HEK293 (cell line): ENCODE results near the gene ZSCAN12.

Source experiments
- CTCF ChIA-PET: fragments of 350-600 bp; formaldehyde crosslinking; extraction: SDS; loops from one replicate; lab custom pipeline; 2021; ENCODE audit warnings: antibody characterized with exemption; lab: Yijun Ruan, JAX
- POLR2A ChIA-PET: fragments of 300-600 bp; formaldehyde crosslinking; extraction: SDS; loops from one replicate; lab custom pipeline; 2020; ENCODE audit warnings: antibody characterized with exemption, inconsistent platforms; lab: Yijun Ruan, JAX
- H3K27ac ChIP-seq: fragments of 200-500 bp; sonication (Bioruptor generic); 2 replicates; pipeline ENCODE4 v1.5.1; 2014; ENCODE audit warnings: low read depth, low read length, control low read depth, inconsistent platforms; ENCODE audit errors: extremely low read depth
- H3K36me3 ChIP-seq, 2 experiments: fragments of 200-500 bp in 1 of 2; sonication (Bioruptor generic) in 1 of 2; 1 replicate in 1 of 2; 2 replicates in 1 of 2; pipeline ENCODE4 v1.5.1; 2014 to 2017; ENCODE audit warnings: inconsistent platforms in 2 of 2, low read length in 2 of 2; ENCODE audit not compliant: control insufficient read depth in 2 of 2, insufficient read depth in 1 of 2
- H3K4me1 ChIP-seq: fragments of 200-500 bp; sonication (Bioruptor generic); 2 replicates; pipeline ENCODE4 v1.5.1; 2014; ENCODE audit warnings: mild to moderate bottlenecking, low read length, inconsistent platforms; ENCODE audit not compliant: control insufficient read depth, insufficient read depth
- H3K4me3 ChIP-seq: 2 replicates; pipeline ENCODE4 v1.5.1; 2011; ENCODE audit warnings: low read depth, mild to moderate bottlenecking, control low read depth, low read length, moderate library complexity
- H3K9me3 ChIP-seq: fragments of 200-500 bp; sonication (Bioruptor generic); 2 replicates; pipeline ENCODE4 v1.5.1; 2014; ENCODE audit warnings: low read depth, low read length, inconsistent platforms; ENCODE audit not compliant: control insufficient read depth, insufficient read depth
- BCL11B ChIP-seq: fragments of 450-650 bp; formaldehyde crosslinking; IDR thresholded peaks from 2 replicates; pipeline ENCODE4 v1.5.1; 2016; ENCODE audit warnings: low read depth, missing biosample characterization, missing genetic modification characterization
- EGR2 ChIP-seq: fragments of 450-650 bp; formaldehyde crosslinking; IDR thresholded peaks from 2 replicates; pipeline ENCODE4 v1.5.1; 2016; ENCODE audit warnings: low read depth, missing biosample characterization, missing genetic modification characterization
- GFI1B ChIP-seq: fragments of 450-650 bp; formaldehyde crosslinking; IDR thresholded peaks from 2 replicates; pipeline ENCODE4 v1.5.1; 2016; ENCODE audit warnings: missing biosample characterization, missing genetic modification characterization
- GLIS1 ChIP-seq: fragments of 450-650 bp; formaldehyde crosslinking; IDR thresholded peaks from 2 replicates; pipeline ENCODE4 v1.5.1; 2016; ENCODE audit warnings: missing biosample characterization, missing genetic modification characterization
- RBAK ChIP-seq: fragments of 450-650 bp; formaldehyde crosslinking; IDR thresholded peaks from 2 replicates; pipeline ENCODE4 v1.5.1; 2016; ENCODE audit warnings: missing biosample characterization, missing genetic modification characterization
- TRIM28 ChIP-seq: IDR thresholded peaks from 2 replicates; pipeline ENCODE4 v1.6.1; 2011; ENCODE audit warnings: low read length, control low read depth, borderline replicate concordance
- WT1 ChIP-seq: fragments of 450-650 bp; formaldehyde crosslinking; IDR thresholded peaks from 2 replicates; pipeline ENCODE4 v1.5.1; 2016; ENCODE audit warnings: missing biosample characterization, missing genetic modification characterization
- ZBTB1 ChIP-seq: fragments of 450-650 bp; formaldehyde crosslinking; IDR thresholded peaks from 2 replicates; pipeline ENCODE4 v1.5.1; 2016; ENCODE audit warnings: missing biosample characterization, missing genetic modification characterization
- ZFP41 ChIP-seq: fragments of 450-650 bp; formaldehyde crosslinking; IDR thresholded peaks from 2 replicates; pipeline ENCODE4 v1.5.1; 2016; ENCODE audit warnings: missing biosample characterization, missing genetic modification characterization, borderline replicate concordance
- ZFP69B ChIP-seq: fragments of 450-650 bp; formaldehyde crosslinking; IDR thresholded peaks from 2 replicates; pipeline ENCODE4 v1.5.1; 2016; ENCODE audit warnings: missing biosample characterization, missing genetic modification characterization
- ZNF138 ChIP-seq: fragments of 450-650 bp; formaldehyde crosslinking; IDR thresholded peaks from 2 replicates; pipeline ENCODE4 v1.5.1; 2016; ENCODE audit warnings: missing biosample characterization, missing genetic modification characterization, borderline replicate concordance
- ZNF175 ChIP-seq: fragments of 450-650 bp; formaldehyde crosslinking; IDR thresholded peaks from 2 replicates; pipeline ENCODE4 v1.5.1; 2016; ENCODE audit warnings: missing biosample characterization, missing genetic modification characterization
- ZNF354C ChIP-seq: fragments of 450-650 bp; formaldehyde crosslinking; IDR thresholded peaks from 2 replicates; pipeline ENCODE4 v1.5.1; 2016; ENCODE audit warnings: missing biosample characterization, missing genetic modification characterization, low read depth, borderline replicate concordance
- ZNF426 ChIP-seq: fragments of 450-650 bp; formaldehyde crosslinking; IDR thresholded peaks from 2 replicates; pipeline ENCODE4 v1.5.1; 2017; ENCODE audit warnings: missing biosample characterization, missing genetic modification characterization, mild to moderate bottlenecking, inconsistent platforms, moderate library complexity
- ZNF514 ChIP-seq: fragments of 450-650 bp; formaldehyde crosslinking; IDR thresholded peaks from 2 replicates; pipeline ENCODE4 v1.5.1; 2016; ENCODE audit warnings: missing biosample characterization, missing genetic modification characterization
- ZNF558 ChIP-seq: fragments of 450-650 bp; formaldehyde crosslinking; IDR thresholded peaks from 2 replicates; pipeline ENCODE4 v1.5.1; 2016; ENCODE audit warnings: missing biosample characterization, missing genetic modification characterization
- ZNF660 ChIP-seq: fragments of 450-650 bp; IDR thresholded peaks from 2 replicates; pipeline ENCODE4 v1.5.1; 2018; ENCODE audit warnings: missing biosample characterization, mild to moderate bottlenecking, missing genetic modification characterization
- ZNF701 ChIP-seq: fragments of 450-650 bp; formaldehyde crosslinking; IDR thresholded peaks from 2 replicates; pipeline ENCODE4 v1.5.1; 2016; ENCODE audit warnings: missing biosample characterization, missing genetic modification characterization
- ZNF777 ChIP-seq: fragments of 450-650 bp; formaldehyde crosslinking; IDR thresholded peaks from 2 replicates; pipeline ENCODE4 v1.5.1; 2017; ENCODE audit warnings: missing biosample characterization, missing genetic modification characterization, borderline replicate concordance
- TF ChIP-seq, protein P1 (sequence below): fragments of 450-650 bp; formaldehyde crosslinking; IDR thresholded peaks from 2 replicates; pipeline ENCODE4 v1.5.1; 2016; ENCODE audit warnings: missing biosample characterization, missing genetic modification characterization
- TF ChIP-seq, protein P2 (sequence below): sonication (generic); formaldehyde crosslinking; IDR thresholded peaks from 2 replicates; pipeline ENCODE4 v1.8.1; 2022; ENCODE audit warnings: mild to moderate bottlenecking, moderate library complexity, missing genetic modification reagents
- TF ChIP-seq, protein P3 (sequence below): IDR thresholded peaks from 2 replicates; pipeline ENCODE4 v1.6.1; 2011; ENCODE audit warnings: mild to moderate bottlenecking, low read depth, low read length, borderline replicate concordance

ZSCAN12 gene

DNA sequence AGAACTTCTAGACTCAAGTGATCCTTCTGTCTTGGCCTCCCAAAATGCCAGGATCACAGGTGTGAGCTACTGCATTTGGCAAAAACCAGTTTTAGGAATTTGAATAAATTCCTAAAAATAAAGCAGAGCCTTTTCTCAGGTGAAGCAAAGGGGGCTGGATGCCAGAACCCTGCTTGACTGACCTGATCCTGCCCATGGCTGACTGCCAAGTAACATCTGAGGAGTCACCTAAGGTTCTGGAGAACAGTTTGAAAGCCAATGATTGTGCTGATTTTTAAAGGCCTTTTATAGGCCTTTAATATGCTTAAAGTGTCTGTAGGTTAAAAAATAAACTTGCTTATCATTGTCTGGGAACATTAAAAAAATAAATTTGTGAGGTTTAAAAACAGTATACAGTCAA lies 14.1 kb upstream of the ZSCAN12 start (continued):
- TF ChIP-seq, protein P1, sequence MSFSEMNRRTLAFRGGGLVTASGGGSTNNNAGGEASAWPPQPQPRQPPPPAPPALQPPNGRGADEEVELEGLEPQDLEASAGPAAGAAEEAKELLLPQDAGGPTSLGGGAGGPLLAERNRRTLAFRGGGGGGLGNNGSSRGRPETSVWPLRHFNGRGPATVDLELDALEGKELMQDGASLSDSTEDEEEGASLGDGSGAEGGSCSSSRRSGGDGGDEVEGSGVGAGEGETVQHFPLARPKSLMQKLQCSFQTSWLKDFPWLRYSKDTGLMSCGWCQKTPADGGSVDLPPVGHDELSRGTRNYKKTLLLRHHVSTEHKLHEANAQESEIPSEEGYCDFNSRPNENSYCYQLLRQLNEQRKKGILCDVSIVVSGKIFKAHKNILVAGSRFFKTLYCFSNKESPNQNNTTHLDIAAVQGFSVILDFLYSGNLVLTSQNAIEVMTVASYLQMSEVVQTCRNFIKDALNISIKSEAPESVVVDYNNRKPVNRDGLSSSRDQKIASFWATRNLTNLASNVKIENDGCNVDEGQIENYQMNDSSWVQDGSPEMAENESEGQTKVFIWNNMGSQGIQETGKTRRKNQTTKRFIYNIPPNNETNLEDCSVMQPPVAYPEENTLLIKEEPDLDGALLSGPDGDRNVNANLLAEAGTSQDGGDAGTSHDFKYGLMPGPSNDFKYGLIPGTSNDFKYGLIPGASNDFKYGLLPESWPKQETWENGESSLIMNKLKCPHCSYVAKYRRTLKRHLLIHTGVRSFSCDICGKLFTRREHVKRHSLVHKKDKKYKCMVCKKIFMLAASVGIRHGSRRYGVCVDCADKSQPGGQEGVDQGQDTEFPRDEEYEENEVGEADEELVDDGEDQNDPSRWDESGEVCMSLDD = no peak
- TF ChIP-seq BCL11B (tag by site-specific recombination) = no peak
- TF ChIP-seq, protein P2, sequence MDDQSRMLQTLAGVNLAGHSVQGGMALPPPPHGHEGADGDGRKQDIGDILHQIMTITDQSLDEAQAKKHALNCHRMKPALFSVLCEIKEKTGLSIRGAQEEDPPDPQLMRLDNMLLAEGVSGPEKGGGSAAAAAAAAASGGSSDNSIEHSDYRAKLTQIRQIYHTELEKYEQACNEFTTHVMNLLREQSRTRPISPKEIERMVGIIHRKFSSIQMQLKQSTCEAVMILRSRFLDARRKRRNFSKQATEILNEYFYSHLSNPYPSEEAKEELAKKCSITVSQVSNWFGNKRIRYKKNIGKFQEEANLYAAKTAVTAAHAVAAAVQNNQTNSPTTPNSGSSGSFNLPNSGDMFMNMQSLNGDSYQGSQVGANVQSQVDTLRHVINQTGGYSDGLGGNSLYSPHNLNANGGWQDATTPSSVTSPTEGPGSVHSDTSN (CRISPR knock-in tag) = no peak
- TF ChIP-seq, protein P3, sequence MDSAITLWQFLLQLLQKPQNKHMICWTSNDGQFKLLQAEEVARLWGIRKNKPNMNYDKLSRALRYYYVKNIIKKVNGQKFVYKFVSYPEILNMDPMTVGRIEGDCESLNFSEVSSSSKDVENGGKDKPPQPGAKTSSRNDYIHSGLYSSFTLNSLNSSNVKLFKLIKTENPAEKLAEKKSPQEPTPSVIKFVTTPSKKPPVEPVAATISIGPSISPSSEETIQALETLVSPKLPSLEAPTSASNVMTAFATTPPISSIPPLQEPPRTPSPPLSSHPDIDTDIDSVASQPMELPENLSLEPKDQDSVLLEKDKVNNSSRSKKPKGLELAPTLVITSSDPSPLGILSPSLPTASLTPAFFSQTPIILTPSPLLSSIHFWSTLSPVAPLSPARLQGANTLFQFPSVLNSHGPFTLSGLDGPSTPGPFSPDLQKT = no peak

DNA sequence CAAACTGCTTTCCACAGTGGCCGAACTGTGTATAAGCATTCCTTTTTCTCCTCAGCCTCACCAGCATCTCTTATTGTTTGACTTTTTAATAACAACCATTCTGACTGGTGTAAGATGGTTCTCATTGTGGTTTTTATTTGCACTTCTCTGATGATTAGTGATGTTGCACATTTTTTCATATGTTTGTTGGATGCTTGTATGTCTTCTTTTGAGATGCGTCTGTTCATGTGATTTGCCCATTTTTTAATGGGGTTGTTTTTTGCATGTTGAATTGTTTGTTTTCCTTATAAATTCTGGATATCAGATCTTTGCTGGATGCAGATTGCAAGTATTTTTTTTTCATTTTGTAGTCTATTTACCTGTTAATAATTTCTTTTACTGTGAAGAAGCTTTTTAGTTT lies 11.2 kb upstream of the ZSCAN12 start:
- no peaks in the 10 kb centered on the region for H3K9me3 ChIP-seq
- H3K27ac ChIP-seq = no peak overlapping the region
- H3K4me3 ChIP-seq = no peak overlapping the region
- H3K4me1 ChIP-seq = no peaks in the 10 kb centered on the region
- ChIA-PET CTCF (no interaction called here), POLR2A (interaction anchor here (0.7 kb wide), 1 partner anchor 352 kb away, joined by 3 read pairs; no protein-coding TSS in a partner anchor)
- no peak for TF ChIP-seq ZNF138 (tag by site-specific recombination)
- no peak for TF ChIP-seq GFI1B (tag by site-specific recombination)
- no peak for TF ChIP-seq ZFP41
- TF ChIP-seq ZNF175 (tag by site-specific recombination) = no peak
- TF ChIP-seq ZNF660 = no peak
- TF ChIP-seq ZFP69B (tag by site-specific recombination) = no peak
- no peak for TF ChIP-seq ZBTB1 (tag by site-specific recombination)
- no peak for TF ChIP-seq ZNF514 (tag by site-specific recombination)
- TF ChIP-seq ZNF558 = no peak
- TF ChIP-seq ZNF701 = no peak
- TF ChIP-seq ZNF354C (tag by site-specific recombination) = no peak
- TF ChIP-seq TRIM28 = no peak
- TF ChIP-seq ZNF777 (tag by site-specific recombination) = no peak
- no peak for TF ChIP-seq WT1 (tag by site-specific recombination)
- no peak for TF ChIP-seq GLIS1 (tag by site-specific recombination)
- TF ChIP-seq ZNF426 = no peak
- no peak for TF ChIP-seq EGR2
- no peak for TF ChIP-seq RBAK (tag by site-specific recombination)
- H3K36me3 ChIP-seq = no peaks in the 10 kb centered on the region
